GM18867 (cell line): ENCODE results near the gene NRARP.

Experiments
- ATAC-seq: cut with Tn5 transposase; IDR thresholded peaks from one replicate; pipeline ENCODE4 v1.9.1; 2021; ENCODE audit warnings: mild to moderate bottlenecking, moderate library complexity; ENCODE audit not compliant: unreplicated experiment

The NRARP gene

DNA sequence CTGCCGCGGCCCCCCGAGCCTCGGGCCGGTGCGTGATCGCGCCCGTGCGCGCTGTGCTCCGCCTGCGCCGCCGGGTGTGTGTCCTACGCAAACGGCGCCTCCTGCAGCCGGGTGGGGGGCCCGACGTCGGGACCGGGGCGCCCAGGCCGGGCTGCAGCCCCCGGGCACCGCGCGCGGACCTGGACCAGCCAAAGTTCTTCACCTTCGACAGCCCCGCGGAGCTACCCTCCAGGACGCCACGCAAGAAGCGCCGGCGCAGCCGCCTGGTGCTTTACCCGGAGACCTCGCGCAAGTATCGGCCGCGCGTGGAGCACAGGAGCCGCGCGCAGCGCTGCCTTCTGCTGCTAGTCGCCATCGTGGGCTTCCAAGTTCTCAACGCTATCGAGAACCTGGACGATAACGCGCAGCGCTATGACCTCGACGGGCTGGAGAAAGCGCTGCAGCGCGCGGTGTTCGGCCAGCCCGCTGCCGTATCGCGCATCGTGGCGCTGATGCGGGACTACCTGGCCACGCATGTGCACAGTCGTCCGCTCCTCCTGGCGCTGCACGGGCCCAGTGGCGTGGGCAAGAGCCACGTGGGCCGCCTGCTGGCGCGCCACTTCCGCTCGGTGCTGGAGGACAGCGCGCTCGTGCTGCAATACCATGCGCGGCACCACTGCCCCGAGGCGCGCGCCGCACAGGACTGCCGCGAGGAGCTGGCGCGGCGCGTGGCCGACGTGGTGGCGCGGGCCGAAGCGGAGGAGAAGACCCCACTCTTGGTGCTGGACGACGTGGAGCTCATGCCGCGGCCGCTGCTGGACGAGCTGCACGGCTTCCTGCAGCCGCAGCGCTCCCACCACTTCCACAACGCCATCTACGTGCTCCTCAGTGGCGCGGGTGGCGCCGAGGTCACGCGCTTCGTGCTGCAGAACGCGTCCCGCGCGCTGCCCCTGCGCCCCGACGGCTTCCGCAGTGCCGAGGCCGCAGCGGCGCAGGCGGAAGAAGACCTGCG, 23.1 kb downstream of the NRARP start:
- ATAC-seq: no peak

DNA sequence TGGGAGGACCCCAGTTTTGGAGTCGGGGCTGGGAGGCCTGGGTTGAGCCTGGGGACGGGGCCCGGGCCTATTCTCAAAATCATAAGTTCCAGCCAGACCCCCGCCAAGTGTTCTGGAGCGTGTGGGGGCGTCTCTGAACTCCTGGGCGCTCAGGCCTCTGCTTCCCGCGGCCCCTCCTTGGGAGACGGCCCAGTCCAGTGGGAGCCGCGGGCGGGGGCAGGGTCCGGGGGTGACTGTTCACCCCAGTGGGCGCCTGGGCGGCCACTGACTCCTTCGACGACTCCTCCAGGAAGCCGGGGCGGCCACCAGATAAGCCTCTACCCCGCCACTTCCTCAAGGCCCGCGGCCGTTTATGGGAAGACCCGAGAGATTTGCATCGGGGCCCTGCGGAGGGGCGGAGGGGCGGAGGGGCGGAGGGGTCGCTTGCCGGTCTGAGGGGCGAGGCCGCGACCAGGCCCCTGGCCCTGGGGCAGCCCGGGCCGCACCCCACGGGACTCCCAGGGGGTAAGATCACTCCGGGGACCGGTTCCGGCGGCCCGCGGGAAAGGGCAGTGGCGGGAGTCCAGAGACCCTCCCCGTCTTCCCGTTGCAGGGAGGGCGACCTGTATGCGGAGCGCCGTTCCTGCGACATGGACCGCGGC, 23.9 kb downstream of the NRARP start:
- ATAC-seq: no peak

DNA sequence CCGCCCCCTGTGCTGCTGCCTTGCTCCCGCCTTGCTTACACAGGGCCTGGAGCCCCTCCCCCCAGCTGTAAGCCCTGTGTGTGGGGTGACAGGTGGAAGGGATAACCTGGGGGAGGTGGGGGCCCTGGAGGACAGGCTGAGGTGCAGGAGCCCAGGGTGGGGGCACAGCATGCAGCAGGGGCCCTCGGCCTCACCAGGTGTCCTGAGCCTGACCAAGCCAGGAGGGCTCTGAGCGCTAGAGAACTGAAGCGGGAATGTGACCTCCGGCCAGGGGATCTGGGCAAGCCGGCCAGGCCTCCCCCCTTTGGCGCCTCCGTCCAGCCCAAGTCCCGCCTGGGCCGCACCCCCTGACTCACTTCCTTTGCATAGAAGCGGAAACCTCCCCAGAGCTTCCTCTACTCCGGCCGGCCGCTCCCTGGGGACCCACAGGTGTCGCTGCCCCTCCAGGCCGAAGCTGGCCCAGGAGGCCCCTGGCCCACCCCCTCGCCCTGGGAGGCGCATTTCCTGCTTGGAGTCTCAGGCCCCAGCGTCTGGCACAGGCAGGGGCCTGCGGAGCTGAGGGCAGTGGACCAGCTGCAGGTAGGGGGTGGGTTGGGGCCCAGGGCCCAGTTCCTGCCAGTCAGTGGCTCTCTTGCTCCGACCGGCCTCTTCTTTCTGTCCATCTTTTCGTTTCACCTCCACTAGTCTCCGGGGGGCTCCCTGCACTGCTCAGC, 24.6 kb downstream of the NRARP start, which contains the start of gene TOR4A:
Gene TOR4A, plus strand, starts transcription at position 398 of the 713 bp plus-strand sequence. CDS start 964 bp downstream, outside the sequence.
- peak; percentile 63 for ATAC-seq

DNA sequence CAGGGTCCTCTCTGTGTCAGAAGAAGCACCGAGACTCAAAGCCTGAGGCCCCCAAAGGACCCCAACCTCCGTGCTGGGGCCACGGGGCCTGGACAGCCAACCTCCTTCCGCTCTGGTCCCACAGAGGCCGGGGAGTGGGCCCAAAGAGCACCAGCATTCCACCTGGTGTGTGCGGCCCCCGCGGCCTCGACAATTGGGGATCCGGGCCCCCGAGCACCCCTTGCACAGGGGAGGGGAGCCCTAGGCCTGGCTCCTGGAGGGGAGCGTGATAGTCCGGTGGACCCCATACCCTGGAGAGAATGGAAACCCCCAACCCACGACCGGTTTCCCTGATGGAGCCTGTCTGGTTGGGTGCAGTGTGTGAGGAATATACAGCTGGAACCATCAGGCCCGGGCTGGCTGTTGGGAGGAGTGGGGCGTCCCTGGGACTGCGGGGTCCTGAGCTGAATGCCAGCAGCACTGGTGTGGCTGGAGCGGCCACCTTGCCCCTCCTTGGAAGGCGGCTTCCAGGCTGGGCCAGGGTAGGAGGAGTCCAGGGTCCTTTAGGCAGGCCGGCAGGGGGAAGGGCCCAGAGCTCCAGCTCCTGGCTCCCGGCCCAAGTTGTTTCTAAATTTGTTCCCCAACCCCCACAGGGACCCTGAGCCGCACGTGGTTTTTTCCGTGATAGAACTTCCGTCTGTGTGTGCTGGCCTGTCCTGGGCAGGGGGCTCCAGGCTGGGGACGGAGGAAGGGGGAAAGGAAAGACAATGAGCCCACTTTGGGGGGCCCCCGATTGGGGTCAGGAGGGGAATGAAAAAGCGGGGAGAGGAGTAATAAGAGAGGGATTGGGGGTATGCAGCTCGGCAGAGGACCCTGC, 25.4 kb downstream of the NRARP start:
- no peak for ATAC-seq

DNA sequence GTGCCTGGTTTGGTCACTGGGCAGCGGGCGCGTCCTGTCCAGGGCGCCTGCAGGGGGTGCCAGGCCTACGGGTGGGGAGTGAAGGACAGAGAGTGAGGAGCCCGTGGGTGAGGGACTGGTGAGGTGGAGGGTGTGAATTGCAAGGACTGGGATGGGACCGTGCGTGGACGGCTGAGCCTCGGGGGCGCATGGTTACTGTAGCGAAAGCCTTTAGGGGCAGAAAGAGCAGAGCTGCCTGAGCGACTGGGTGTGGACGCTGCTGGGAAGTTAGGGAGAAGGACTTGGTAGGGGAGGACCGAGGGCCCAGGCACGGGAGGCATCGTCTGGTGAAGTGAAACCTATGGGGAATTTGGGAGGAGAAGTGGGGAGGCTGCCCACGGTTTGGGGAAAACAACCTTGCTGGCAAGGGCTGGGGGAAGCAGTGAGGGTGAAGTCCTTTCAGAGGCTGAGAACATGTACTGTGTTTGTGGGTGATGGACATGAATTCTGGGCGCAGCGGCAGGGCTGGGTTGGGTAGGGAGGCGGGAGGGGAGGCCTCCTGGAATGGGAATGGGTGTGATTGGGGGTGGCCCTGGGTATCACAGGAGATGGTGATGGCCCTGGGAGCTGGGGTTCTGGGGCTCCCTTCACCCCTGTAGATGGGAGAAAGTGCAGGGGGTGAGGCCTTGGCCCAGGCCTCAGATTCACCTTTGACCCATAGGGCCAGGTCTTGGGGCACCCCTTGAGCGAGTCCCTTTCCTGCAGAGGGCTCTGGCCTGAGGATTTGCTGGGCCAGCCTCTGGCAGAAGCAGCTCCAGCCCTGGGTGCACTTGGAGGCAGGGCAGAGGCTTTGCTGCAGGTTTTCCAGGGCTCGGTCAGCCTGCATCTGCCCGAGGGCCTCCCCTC, 26.2 kb downstream of the NRARP start:
- ATAC-seq: no peak

DNA sequence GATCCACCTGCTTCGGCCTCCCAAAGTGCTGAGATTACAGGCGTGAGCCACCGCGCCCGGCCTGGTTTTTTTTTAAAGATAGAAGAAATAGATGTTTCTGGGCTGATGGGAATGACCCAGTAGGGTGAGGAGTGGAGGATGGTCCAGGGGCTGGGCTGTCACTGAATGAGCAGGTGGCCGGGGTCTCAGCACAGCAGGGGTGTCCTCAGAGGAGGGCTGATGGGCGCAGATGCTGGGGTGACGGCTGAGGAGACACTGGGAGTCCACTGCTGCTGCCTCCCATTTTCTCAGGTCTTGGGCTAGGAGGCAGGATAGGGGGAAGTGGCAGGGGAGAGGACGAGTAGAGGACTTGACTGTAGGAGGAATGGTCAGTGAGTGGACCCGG, 26.9 kb downstream of the NRARP start:
- no peak for ATAC-seq

DNA sequence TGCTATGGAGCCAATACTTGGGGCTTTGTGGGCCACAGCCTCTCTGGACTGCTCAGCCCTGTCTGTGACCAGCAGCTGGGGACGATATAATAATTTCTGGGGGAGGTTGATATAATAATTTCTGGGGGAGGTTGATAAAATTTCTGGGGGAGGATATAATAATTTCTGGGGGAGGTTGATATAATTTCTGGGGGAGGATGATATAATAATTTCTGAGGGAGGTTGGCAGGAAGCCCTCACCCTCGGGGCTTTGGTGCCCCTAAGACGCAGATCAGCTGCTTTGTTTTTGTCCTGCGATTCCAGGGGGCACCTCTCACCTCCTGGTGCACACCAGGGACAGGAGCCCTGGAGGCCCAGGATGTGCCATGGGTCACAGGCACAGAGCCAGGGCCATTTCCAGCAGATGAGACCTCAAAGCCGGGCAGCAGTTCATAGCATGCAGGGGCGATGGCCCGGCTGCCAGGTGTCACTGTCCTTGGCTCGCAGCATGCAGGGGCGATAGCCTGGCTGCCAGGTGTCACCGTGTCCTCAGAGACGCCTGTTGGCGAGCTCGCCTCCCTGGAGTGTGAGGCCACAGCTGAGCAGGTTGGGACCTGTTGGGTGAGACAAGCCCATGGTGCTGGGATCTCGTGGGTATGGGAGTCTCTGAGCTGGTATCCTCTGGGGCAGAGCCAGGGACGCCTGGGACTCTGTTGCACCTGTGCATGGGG, 28.3 kb downstream of the NRARP start:
- no peak for ATAC-seq

DNA sequence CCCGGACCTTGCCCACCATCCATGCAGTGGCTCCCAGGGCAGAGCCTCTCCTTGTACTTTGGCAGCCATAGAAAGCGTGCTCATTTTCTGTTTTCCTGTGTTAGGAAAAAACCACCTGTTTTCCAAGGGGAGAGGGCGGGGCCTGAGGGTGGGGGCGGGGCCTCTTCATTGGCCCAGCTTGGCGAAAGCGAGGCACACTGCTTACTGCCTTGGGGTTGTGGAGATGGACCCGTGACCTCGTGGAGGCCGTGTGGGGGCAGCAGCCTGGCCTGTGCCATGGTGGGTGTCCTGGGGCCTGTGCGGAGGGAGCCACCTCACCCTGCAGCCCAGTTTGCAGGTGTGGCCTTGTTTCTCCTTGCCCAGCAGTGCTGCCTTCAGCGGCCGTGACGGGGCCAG, 29.0 kb downstream of the NRARP start:
- ATAC-seq: no peak

DNA sequence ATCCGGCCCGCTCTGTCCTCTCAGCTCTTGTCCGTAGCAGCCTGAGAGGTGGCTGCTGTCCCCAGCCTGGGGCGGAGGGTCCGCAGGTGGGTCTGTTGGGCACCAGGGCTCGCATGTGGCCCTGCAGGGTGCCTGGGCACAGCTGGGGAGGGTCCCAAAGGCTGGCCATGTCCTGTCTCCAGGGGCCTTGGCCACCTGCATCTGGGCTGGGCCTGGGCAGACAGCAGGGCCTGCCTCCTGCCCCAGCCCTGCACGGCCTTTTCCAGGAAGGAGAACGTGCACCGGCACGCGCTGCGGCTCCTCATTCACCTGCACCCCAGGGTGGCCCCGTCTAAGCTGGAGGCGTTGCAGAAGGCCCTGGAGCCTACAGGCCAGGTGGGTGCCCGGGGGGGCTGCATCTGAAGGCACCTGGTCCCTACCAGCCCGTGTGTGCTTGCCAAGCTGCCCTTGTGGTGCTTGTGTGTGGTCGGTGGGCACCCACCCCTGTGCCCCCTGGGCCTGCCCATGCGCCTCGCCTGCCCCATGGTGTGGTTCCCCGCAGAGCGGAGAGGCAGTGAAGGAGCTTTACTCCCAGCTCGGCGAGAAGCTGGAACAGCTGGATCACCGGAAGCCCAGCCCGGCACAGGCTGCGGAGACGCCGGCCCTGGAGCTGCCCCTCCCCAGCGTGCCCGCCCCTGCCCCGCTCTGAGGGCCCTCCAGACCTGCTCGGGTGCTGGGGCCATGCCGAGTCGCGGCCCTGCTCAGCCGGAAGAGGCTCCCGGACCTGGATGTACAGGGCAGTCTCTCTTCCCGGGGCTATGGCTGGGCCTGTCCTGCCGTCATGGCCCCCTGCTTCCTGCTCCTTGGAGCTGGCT, 29.6 kb downstream of the NRARP start:
- no peak for ATAC-seq

DNA sequence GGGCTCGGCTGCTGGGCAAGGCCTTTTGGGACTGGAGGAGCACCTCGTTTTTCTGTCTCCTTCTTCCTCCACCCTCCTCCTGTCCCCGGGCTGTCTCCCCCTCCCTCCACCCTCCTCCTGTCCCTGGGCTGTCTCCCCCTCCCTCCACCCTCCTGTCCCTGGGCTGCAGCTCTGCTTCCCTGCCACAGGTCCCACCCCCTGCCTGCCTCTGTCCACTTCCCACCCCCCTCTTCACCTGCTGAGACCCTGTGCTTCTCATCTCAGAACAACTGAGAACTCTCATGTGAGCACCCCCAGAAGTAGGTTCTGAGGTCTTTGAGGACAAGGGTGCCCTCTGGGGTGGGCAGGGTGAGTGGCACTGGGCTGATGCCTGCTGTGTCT, 30.4 kb downstream of the NRARP start:
- no peak for ATAC-seq

DNA sequence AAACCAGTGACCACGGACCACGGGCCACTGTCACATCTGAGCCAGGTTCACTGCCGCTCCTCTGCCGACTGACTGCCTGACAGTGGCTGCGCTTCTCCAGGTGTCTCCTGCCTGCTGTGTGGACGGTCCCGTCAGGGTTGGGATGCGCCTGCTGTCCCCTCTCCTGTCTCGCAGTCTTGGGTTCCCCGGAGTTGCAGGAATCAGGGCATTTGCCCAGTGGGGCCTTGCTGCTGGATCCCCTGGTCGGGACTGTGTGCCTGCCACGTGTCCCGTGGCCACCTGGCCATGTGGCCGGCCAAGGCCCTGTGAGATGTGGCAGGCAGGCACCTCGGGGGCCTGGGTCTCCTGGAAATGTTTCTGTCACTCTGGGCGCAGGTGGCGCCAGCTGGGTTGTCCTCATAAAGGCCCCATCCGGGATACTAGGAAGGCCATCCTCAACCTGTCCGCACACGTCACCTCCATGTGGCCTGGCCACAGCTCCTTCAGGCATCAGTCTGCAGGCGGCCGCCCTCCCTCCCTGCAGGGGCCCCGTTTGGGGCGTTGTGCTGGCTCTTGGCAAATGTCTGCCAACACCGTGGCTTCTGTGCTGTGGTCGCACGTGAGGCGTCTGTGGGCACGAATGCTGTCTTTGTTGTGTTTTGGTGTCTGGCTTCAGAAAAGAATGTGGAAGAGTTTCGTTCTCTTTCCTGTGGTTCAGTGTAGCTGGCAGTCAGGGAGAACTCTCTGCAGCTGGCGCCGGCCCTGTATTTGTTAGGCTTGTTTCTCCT, 31.0 kb downstream of the NRARP start:
- ATAC-seq: no peak

DNA sequence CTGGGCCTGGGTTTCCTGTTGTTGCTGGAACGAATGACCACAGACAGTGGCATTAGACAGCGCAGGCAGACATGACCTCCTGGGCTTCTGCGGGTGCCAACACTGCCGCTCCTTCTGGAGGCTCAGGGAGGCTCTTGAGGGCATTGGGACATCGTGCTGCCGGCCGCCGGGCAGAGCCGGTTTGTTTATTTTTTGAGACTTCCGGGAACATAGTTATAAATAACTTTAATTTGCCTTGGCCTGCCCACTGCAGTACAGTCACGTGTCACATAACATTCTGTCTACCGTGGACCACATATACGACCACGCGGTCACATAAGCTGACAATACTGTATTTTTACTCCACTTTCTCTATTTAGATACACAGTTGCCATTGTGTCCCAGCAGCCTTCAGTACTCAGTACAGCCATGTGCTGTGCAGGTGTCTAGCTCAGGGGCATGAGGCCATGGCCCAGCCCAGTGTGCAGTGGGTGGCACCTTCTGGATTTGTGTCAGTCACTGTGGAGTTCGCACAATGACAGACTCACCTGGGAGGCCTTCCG, 32.8 kb downstream of the NRARP start:
- peak; percentile 50 for ATAC-seq

DNA sequence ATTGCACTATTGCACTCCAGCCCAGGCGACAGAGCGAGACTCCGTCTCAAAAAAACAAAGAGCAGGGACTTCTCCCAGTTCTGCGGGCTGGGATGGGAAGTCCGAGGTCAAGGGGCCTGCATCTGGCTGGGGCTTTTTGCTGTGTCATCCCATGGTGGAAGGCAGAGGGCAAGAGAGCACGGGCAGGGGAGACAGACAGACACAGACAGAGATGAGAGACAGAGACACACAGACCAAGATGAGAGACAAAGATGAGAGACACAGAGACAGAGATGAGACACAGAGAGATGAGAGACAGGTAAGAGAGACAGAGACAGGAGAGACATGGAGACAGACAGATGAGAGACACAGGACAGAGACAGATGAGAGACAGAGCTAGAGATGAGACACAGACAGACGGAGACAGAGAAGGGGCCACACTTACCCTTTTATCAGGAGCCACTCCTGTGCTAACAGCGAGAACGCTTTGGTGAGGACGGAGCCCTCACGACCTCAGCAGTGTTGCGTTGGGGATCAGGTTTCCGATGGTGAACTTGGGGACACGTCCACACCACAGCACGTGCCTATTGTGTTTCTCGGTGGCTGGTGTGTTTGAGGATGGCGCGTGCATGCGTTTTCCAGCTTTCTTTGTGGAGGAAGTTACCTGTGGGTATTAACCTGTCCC, 33.4 kb downstream of the NRARP start:
- ATAC-seq: peak; percentile 5

DNA sequence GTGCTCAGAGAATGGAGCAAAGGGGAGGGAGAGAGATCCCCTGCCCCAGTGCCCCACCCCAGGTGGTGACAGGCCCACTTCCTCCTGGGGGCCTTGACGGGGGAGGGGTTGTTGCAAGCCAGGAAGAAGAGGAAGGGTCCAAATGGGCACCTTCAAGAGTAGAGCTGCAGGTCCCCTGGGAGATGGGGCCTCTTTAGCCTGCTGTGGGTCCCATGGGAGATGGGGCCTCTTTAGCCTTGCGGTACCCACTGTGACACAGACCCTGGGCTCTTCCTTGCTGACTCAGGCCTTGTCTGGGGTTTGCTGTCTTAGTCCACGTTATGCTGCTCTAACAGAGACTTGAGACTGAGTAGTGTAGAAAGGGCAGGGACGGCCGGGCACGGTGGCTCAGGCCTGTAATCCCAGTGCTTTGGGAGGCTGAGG, 34.1 kb downstream of the NRARP start:
- no peak for ATAC-seq

DNA sequence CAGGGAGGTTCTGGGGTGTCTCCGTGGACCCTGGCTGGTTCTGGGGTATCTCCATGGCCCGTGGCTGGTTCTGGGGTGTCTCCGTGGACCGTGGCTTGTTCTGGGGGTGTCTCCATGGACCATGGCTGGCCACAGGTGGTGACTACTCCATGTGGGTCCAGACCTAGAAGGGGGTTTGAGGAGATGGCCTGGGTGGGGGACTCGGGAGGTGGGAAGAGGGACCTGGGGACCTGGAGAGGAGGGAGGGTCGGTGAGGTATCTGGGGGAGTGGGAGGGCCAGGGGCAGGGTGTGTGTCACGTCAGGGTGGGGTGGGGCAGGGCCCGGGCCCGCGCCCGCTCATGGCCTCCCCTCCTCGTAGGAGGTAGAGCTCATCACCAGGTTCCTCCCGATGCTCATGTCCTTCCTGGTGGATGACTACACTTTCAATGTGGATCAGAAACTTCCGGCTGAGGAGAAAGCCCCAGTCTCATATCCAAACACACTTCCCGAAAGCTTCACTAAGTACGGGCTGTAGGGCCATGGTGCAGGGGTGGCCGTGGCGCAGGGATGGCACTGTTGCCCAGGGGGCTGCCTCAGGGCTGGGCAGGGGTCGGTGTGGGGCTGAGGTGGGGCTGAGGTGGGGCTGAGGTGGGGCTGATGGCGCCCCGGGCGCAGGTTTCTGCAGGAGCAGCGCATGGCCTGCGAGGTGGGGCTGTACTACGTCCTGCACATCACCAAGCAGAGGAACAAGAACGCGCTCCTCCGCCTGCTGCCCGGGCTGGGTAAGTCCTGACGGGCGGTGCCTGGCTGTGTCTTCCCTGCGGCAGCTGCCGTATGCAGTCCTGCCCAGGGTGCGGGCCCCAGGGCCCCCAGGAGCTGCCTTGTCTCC, 35.3 kb downstream of the NRARP start:
- no peak for ATAC-seq

DNA sequence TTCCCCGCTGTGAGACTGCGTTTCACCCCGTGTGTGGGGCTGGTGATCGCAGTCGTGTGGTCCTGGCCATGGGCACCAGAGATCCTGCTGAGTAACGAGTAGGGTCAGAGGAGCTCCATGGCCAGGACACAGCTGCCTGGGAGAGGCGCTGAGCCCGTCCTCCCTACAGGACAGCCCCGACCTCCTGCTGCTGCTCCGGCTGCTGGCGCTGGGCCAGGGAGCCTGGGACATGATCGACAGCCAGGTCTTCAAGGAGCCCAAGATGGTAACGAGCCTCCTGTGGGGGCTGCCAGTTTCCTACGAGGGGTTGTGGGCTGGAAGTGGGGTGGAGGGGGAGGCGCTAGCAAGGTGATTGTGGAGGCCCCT, 35.9 kb downstream of the NRARP start:
- no peak for ATAC-seq
